ENCODE data around the gene AGBL1.

The AGBL1 gene

DNA sequence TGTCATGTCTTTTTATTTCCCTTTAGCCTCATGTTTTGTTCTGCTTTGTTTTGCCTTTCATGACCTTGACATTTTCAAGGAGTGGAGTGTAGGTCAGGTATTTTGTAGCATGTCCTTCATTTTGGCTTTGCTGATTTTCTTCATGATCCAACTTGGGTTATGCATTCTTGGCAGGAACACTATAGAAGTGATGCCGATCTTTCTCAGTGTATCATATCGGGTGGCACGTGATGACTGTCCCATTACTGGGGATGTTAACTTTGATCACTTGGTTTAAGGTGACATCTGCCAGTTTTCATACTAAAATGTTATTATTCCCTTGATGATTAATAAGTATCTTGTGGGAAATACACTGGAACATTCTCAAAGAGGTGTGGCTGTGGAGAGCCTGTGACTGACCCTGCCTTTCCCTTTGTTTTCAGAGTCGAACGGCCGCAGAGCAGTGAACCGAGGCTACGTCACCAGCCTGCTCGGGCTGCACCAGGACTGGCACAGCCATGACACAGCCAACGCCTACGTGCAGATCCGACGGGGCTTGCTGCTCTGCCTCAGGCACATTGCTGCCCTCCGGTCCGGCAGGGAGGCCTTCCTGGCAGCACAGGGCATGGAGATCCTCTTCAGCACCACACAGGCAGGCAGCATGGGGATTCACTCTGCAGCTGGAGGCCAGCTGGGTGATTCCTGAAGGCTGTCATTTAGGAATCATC, 167.7 kb downstream of the AGBL1 start:
- DNase-seq: no peak

DNA sequence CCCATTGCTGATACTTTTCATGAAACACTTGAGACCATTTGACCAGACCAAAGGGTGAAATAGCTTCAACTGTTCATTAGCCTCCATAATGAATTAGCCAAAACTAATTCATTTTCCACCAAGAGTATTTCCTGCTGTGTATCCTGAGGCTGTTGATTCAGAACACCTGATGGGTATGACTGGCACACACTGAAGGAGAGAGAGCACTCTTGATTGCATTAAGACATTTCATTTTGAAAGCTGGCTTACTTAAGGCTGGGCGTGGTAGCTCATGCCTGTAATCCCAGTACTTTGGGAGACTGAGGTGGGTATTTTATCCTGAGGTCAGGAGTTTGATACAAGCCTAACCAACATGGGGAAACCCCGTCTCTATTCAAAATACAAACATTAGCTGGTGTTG, 175.6 kb downstream of the AGBL1 start:
- DNase-seq: no peak

DNA sequence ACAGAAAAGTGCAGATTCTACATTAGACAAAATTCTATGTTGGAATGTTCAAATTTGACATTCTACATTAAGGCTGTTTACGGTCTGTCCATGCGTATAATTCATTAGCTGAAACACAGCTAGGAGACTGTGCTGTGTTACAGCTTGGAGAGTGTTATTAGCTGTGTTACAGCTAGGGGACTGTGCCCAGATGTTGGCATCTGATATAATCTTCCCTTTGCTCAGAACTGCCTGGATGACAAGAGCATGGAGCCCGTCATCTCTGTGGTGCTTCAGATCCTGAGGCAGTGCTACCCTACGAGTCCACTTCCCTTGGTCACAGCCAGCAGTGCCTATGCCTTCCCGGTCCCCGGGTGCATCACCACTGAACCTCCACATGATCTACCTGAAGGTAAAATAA, 177.0 kb downstream of the AGBL1 start:
- DNase-seq: no peak

DNA sequence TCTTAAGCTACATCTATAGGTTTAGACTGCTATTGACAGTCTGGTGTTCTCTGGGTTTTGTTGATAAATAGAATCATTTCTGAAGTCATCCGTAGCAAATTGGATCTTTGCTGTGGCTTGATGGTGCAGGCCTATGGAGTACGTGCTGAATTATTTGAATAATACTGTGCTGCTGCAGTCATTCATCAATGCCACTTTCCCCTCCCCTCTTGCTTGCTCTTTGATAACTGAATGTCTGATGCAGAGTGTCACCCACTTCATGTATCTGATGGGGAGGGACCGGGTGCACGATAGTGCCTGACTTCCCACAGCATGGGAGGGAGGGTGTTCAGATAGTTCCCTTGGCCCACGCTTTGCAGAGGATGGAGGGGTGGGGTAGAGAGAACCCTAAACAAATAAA, 179.9 kb downstream of the AGBL1 start:
- no peak for DNase-seq

DNA sequence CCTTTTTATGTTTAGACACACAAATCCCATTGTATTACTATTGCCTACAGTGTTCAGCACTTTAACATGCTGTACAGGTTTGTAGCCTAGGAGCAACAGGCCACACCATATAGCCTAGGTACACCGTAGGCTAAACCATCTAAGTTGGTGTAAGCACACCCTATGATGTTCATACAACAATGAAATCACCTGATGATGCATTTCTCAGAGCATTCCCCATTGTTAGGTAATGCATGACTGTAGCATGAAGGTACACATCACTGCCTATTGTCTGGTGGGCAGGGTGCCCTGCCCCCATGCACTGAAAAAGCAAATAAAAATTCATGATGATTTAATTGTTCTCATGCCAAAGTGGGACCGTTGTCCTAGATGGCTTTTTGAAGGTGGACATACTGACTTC, 183.6 kb downstream of the AGBL1 start:
- DNase-seq: no peak

DNA sequence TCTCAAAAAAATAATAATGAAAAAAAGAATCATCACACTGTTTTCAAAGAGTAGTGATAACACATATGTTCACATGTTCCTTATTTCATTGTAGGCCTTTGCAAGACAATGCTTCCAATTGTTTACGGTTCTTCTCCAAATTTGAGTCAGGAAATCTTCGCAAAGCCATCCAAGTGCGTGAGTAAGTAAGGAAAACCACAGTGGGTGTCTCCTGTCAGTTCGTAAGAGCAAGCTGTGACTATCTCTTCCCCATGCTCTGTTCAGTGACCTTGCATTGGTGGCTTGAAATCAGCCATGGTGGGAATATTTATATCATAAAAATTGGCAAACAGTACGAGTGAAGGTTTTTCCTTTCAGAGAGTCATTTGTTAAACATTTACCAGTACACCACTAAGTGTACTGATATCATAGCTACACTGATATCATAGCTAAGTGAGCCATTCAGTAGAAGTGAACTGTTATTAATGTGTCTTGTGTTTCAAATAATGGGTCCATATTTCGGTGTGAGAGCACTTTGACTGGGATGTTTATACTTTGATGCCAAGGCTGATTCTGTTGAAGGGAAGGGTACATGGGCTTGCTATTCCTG, 187.3 kb downstream of the AGBL1 start:
- DNase-seq: no peak

DNA sequence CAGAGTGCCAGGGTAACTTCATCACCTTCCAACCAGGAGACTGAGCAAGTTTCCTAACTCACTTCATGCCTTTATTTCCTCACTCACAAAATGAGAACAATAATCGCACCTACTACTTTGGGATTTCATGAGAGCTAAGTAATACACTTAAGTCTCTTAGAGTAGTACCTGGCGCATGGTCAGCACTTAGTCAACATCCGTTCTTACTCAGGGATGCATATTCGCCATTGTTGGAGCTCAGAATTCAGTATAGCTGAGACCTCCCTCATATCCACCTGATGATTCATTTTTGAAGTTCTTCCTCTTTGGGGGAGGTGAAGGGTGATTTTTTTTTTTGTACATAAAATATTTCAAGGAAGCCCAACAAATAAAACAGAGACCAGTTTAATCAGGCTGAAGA, 188.2 kb downstream of the AGBL1 start:
- DNase-seq: no peak

DNA sequence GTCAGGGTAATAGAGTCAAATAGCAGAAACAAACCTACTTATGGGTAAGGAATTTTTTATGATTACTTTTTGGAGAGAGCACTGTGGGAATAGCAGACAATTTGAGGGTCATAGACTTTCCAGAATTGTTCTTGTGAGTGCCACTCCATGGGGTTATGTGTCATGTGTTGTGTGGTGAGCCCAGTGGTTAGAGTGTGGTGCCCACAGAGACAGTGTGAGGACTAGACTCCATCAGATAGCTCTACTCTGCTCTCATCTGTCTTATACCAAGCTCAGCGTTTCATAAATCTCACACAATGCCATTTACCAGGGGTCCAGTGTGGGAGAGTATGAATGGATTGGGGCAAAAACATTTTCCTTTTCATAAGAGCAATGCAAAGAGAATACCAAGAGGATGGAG, 188.9 kb downstream of the AGBL1 start:
- DNase-seq: no peak

DNA sequence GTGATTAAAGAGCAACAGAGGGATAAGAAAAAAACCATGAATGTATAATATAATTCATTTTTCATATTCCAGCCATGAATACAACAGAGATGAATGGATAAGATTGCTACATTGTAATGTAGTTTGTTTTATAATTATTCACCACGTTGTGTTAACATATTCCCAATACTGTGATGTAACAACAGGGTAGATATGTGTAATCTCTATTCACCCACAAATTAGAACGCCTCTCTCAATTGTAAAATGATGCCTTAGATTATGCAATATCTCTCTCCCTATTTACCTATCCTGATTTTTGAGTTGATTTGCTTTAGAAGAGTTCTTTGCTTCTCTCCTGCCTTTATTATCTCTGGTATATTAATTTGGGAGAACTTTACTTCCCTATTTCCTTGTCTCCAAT, 193.6 kb downstream of the AGBL1 start:
- DNase-seq: no peak

DNA sequence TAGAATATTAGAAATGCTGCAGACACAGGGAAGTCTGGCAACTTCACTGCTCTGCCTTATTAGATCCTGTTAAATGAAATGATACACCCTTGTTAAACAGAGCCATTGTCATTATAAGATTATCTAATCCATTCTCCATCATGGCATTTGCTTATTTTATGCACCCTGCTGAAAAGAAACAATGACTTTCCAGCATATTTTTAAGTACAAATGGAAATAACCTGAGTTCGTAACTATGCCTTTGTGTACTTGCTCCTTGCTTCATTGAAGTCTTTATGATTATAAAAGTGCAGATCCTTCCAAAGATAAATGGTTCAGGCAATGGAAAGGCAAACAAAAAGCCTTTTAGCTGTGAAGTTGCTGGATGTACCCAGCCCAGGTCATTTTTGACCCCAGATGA, 195.7 kb downstream of the AGBL1 start:
- DNase-seq: no peak

DNA sequence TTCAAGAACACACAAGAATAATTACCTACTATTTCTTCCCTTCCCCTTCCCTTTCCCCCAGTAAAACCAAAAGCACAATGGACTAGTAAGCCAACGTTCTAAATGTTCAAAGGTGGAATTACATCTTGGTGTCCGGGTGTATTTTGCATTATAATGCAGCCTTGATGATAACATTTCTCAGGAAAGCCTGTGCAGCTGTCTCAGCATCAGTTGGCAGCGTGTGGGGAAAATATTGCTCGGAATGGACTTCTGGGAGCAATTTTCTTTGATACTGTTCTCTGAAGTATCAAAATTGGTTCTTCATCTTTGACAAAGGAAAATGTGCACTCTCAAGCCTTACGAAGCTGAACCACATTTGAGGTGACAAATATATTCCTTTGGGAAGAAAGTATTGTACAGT, 198.9 kb downstream of the AGBL1 start:
- no peak for DNase-seq

DNA sequence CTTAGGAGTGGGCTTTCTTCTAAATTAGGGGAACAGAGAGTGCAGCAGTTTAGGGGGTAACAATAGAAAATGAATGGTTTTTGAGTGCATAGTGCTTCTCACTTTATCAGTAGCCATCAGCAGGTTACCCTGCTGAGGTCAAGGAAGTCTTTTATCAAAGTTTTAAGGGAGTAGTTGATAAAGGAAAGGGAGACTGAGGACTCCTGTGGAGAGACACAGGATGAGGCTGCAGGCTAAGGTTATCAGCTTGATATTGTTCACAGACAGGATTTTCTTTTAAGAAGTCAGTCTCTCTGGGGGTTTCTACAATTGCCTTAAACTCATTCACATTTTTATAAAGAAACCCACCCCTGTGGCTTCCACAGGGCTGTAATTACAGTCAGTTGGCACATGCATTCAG, 205.0 kb downstream of the AGBL1 start:
- no peak for DNase-seq

DNA sequence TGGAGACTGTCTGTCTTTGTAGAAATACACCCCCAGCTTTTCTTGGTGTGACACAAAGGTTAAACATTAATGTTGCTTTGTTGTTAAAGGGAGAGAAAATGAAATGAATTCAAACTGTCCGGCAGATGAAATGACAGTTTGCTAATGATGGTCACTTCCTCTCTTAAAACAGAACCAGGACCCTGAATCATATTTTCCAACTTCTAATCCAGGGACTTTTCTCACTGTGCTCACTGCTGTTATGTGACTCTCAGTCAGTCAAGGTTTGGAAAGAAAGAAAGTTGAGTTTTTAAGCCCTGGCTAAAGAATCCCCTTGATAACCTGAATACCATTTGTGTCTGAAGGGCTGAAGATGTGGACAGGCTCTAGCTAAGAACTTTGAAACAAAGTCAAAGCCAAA, 215.8 kb downstream of the AGBL1 start:
- no peak for DNase-seq

DNA sequence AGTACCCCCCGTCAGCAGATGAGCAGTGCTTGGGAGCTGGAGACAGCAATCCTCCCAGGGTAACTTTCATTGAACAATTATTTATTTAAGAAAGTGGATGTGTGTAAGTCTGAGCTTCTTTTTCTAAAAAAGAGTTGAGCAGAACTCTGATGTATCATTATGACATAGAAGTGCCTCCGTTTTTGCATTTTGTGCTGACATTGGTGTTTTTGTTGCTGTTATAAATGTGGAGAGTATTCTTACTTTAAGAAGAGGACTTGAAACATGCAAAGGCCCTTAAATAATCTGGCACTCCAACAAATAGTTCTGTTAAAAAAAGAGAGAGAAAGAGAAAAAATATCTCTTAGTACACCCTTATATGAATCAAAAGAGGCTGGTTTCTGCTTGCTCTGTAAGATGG, 217.1 kb downstream of the AGBL1 start:
- DNase-seq: no peak

DNA sequence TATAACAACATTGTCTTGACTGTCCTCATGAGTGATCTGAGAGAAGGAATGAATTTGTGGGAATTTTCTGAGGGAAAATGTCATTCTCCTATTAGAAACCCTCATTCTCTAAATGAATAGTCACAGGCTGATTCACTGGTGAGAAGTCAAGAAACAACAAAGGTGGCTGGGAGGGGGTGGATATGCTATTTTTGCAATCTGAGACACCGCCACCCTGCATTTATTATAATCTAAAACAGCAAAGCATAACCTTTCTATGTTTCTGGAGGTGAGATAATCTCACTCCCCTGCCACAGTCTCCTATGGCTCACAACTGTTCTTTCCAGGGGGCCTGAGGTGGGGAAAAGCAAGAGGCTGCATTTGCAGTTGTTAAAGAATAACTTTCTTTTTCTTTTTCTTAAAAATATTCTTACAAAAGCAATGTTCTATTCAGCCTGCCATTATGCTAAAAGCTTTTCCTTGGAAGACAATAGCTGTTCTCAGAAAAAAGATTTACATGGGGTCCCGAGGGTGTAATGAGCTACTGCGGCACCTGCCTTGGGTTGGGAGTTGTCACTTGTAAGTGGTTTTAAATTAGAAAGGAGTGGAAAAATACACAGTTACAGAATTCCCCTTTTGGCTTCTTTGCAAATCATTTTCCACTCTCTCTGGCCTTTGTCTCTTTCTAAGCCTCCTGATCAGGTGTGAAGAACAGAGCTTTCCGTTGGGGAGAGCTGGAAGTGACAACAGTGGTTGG, 220.9 kb downstream of the AGBL1 start:
- DNase-seq: no peak

DNA sequence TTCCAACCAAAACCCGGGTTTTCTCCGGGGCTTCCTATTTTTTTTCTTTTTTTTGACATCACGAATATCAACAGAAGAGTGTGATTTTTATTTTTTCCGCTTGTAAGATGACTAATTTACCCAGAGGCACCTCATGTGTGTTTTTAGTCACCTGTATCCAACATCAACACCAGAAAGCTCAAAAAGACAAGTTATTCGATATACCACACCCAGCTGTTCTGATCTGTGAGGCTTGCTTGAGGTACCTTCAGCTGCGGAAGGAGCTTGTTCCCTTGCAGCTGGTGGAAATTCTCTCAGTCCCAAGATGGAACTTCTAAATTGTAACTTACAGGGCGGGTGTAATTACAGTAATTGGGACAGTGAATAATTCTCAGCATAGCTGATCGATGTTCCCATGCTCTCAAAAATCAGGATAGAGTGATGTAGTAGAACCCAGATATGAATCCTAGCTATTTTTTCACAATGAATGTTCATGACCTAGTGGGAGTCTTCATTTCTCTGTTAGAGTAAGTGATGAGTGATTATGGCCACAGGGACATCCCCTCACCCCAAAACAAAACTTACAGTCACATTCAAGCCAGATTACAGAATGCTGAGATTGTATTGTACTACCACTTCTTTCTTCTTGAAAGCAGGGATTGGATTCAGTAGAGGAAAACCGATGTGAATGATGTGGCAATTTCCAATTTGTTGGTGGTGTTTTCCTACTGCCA, 232.1 kb downstream of the AGBL1 start:
- DNase-seq: no peak

DNA sequence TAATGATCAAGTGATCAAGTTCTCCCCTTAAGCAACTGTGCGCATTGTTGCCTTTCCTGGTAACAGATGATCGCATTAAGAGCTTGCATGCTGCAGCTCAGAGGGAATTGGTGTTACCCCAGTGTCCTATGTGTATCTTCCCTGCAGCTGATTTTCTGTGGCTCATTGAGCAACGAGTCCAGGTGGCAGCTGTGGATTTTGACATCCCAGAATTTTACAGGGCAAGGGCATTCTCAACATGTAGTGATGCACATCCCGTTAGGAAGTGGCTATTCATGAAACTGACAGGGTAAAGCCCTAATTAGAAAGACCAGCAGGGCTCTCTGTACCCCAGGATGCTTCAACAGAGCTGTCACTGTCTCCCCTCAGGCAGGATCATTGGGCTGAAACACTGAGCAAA, 232.8 kb downstream of the AGBL1 start:
- no peak for DNase-seq

DNA sequence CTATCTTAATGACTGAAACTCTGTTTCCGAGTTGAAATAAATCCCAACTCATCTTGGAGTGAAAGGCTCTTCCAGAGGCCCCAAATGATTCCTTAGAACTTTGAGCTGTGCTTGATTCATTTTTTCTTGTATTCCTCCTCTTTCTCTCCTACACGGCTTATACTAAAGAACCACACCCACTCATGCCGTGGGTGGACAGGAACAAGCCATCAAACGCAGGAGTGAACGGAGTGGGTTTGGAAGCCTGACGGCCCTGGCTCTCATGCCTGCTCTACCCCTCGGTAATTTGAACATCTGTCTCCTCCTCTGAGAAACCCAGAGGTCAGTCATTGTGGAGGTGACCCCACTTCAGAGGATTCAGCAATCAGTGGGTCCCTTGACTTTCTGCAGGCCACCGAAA, 236.5 kb downstream of the AGBL1 start:
- DNase-seq: no peak

DNA sequence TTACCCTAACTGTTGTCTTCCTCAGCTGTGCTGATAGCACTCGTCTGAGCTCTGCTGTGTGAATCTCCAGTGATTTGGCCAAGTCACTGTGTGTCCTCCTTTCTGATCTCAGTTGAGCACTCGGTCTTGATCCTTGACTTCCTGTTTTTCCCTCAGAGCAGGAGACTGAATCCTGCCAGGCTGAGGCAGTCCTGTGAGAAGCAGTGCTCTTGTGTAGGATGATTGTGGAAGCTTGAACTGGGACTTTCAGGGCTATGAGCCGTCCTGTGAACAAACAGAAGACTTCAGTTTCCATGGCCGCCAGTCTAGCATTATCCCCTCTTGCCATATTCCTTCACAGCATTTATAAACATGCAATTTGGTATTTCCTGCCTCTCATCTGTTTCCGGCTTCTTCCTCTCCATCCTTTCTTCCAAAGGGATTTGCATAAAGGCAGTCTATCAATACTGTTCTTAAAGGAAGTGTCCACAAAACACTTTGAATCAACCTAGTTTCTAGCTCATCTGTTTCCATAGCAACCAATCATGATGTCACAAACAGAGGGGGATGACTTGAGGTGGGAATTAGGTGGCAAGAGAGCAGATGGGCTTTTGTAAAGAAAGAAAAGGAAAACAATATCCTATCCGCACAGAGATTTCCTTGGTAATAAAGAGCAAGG, 237.2 kb downstream of the AGBL1 start:
- no peak for DNase-seq

DNA sequence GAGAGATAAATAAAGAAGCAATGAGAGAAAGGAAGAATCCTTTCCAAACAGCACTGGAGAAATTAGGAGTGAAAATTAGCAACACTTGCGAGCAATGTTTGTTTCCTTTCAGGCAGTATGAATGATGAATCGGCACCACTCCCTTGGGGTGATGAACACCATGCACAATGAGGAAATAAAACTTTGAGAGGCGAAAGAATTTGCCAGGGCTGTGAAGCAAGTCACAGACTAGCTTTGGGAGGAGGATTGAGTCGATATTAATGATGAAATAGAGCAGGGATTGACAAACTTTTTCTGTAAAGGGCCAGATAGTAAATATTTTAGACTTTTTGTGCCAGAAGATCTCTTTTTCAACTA, 237.7 kb downstream of the AGBL1 start:
- no peak for DNase-seq

DNA sequence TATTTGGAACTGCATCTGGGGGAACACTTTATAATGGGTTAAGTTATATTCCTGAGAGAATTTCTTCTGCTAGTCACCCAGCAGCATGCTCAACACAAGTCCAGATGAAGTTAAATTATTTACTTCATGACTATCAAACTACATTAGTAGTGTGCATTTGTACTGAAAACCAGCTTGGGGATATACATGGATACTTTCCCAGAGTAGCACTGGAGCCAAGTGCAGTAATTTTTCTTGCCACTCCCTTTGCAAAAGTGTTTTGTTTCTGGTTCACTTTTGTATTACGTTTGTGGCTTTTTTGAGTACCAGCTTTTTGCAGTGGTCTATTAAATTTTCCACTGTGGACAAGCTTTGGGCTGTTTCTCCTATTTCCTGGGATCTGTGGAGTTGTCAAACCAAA, 243.0 kb downstream of the AGBL1 start:
- DNase-seq: no peak

DNA sequence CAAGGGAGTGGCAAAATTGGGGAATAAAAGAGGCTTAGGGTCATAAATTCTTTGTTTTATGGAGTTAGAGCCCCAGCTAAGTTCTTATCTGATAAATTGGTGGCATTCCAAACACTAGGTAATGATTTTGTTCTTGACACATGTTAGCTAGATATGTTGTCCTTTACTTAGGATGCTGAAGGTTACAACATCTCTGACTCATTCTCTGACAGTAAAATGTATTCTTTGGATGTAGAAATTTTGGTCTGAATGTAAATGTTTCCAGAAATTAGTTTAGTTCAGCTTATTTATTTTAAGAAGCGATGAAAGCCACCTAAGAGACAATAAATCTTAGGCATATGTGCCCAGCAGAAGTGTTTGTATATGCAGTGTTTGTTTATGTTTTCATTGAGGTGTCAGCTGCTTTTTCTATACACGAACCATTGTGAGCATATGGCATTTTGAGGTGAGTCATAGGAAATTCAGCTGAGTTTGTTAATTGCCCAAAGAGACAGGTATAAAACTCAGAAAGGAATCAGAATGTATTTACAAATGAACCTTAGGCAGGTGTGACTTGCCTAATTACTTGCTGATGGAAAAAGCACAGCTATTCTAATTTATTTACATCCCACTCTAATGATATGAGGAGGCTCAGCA, 247.7 kb downstream of the AGBL1 start:
- DNase-seq: no peak

DNA sequence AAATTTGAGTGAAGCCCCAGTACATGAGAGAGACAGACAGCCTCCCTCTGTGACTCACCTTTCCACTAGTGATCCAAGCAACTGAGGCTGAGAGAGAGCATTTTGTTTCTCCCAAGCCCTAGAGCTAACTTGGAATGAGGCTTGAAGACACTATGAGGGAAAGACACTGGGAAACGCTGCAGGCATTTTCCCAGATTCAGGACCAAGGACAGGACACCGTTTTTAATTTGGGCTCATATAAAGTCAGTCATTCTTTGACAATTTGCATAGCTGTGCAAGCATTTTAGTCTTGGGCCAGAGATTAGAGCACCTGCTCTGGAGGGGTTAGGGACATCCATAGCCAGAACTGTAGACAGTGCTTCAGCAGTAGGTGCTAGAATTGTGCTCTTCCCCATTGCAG, 249.0 kb downstream of the AGBL1 start:
- DNase-seq: no peak
